Body of pancreas (tissue), 4 donors: ENCODE results near the gene BCL10.

Experiments
- POLR2A ChIP-seq, 3 donors: fragments of 450-650 bp; IDR thresholded peaks; one replicate each; pipeline ENCODE4 v1.6.1; 2016; ENCODE audit warnings: antibody characterized with exemption in 3 of 3, mild to moderate bottlenecking in 2 of 3
- TF ChIP-seq, protein P1 (sequence below), 7 experiments: fragments of 450-650 bp in 4 of 7; fragments of 200-600 bp in 3 of 7; sonication (generic) in 3 of 7; IDR thresholded peaks; one replicate each; pipeline ENCODE4 v1.5.1; 2016 to 2019; ENCODE audit warnings: antibody characterized with exemption in 7 of 7

DNA sequence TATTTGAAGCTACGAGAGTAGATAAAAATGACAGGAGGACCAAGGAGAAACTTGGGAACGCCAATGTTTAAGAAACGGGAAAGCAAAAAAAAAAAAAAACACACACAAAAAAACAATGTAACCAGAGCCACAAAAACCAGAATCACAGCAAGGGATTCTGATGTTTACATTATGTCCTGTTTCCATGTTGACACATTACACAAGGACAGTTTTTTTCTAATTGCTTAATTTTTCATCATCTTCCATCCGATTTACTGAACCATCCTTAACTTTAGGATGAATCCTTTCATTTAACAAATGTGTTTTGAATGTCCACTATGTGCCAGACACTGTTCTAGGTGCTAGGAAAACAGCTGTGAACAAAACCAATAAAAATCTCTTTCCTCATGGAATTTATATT is 1.4 kb upstream of the BCL10 start:
- no peak for TF ChIP-seq POLR2A (IDR thresholded peaks at IDR 0.05)
- TF ChIP-seq, protein P1, sequence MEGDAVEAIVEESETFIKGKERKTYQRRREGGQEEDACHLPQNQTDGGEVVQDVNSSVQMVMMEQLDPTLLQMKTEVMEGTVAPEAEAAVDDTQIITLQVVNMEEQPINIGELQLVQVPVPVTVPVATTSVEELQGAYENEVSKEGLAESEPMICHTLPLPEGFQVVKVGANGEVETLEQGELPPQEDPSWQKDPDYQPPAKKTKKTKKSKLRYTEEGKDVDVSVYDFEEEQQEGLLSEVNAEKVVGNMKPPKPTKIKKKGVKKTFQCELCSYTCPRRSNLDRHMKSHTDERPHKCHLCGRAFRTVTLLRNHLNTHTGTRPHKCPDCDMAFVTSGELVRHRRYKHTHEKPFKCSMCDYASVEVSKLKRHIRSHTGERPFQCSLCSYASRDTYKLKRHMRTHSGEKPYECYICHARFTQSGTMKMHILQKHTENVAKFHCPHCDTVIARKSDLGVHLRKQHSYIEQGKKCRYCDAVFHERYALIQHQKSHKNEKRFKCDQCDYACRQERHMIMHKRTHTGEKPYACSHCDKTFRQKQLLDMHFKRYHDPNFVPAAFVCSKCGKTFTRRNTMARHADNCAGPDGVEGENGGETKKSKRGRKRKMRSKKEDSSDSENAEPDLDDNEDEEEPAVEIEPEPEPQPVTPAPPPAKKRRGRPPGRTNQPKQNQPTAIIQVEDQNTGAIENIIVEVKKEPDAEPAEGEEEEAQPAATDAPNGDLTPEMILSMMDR (IDR thresholded peaks at IDR 0.05), result no peak
